ENCODE measurements around the gene LY6G5B. TPM values are rescaled to one million over a fixed set of nuclear protein-coding genes. Genes with fewer than 3 reads are reported as not detected.

Gene LY6G5B
- total and polyA plus RNA-seq, 2 experiments from 2014 or later, result 7.9 to 8.4 TPM

- TF ChIP-seq ZNF462 (CRISPR knock-in tag; IDR thresholded peaks at IDR 0.05) (no peak), STAT1 (IDR thresholded peaks at IDR 0.05; ENCODE audit: unreplicated experiment) (no peak), NANOG (IDR thresholded peaks at IDR 0.05; ENCODE audit: borderline replicate concordance) (no peak), JUNB (IDR thresholded peaks at IDR 0.05; ENCODE audit: unreplicated experiment) (no peak)
- TF ChIP-seq, protein P1, sequence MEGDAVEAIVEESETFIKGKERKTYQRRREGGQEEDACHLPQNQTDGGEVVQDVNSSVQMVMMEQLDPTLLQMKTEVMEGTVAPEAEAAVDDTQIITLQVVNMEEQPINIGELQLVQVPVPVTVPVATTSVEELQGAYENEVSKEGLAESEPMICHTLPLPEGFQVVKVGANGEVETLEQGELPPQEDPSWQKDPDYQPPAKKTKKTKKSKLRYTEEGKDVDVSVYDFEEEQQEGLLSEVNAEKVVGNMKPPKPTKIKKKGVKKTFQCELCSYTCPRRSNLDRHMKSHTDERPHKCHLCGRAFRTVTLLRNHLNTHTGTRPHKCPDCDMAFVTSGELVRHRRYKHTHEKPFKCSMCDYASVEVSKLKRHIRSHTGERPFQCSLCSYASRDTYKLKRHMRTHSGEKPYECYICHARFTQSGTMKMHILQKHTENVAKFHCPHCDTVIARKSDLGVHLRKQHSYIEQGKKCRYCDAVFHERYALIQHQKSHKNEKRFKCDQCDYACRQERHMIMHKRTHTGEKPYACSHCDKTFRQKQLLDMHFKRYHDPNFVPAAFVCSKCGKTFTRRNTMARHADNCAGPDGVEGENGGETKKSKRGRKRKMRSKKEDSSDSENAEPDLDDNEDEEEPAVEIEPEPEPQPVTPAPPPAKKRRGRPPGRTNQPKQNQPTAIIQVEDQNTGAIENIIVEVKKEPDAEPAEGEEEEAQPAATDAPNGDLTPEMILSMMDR (conservative IDR thresholded peaks at IDR 0.05; ENCODE audit: low read depth in 2 of 2), result no peak
Measured at GRCh38 chr6:31707701-31708100, 37.9 kb downstream of the LY6G5B start (continued).

GRCh38 chr6:31708224-31708623, 38.4 kb downstream of the LY6G5B start:
- H3K27me3 Mint-ChIP-seq (ENCODE audit: insufficient read depth, low read depth, poor library complexity), result peaks cover 13% of the 10 kb centered on the region
- H3K4me1 Mint-ChIP-seq, result peaks cover 12% of the 10 kb centered on the region
- Histone ChIP-seq H3K79me2 (replicated peaks; ENCODE audit: insufficient read depth) (no peaks in the 10 kb centered on the region), H3K27me3 (ENCODE audit: insufficient read depth) (no peaks in the 10 kb centered on the region), H3K4me2 (no peak overlapping the region), H2AFZ (no peak overlapping the region), H3K27ac (ENCODE audit: low read depth) (no peak overlapping the region), H4K20me1 (replicated peaks; ENCODE audit: insufficient read depth) (no peaks in the 10 kb centered on the region), H3F3A (replicated peaks; ENCODE audit: low read depth) (no peaks in the 10 kb centered on the region), H3K4me3 (no peak overlapping the region), H3K4me1 (ENCODE audit: insufficient read depth) (peaks cover 3% of the 10 kb centered on the region; the same call in 1 of the 2 replicates), H3K9me2 (ENCODE audit: insufficient read depth) (no peaks in the 10 kb centered on the region), H3K36me3 (ENCODE audit: insufficient read depth) (no peaks in the 10 kb centered on the region)
- H3K36me3 Mint-ChIP-seq (ENCODE audit: low read depth), result no peaks in the 10 kb centered on the region
- no peaks in the 10 kb centered on the region for H3K9me3 Mint-ChIP-seq
- no peak overlapping the region for H3K27ac Mint-ChIP-seq
- DNase-seq (ENCODE audit: low spot score), result no peak
- no peak for ATAC-seq
- no peak overlapping the region for H3K4me3 Mint-ChIP-seq
- no peak for TF ChIP-seq EZH2phosphoT487 (IDR thresholded peaks at IDR 0.05; ENCODE audit: unreplicated experiment)
- TF ChIP-seq EZH2 (IDR thresholded peaks at IDR 0.05; ENCODE audit: low read depth, unreplicated experiment), result no peak
- TF ChIP-seq STAT1 (IDR thresholded peaks at IDR 0.05; ENCODE audit: unreplicated experiment), result no peak
- no peak for TF ChIP-seq ZNF462 (CRISPR knock-in tag; IDR thresholded peaks at IDR 0.05)
- no peak for TF ChIP-seq ZNF331 (CRISPR knock-in tag; IDR thresholded peaks at IDR 0.05; ENCODE audit: low read depth)

Measured in GM23338 (cell line).